Gastrocnemius medialis (tissue), 4 donors: Measurements from ENCODE around the gene FAS. TPM values are rescaled to one million over a fixed set of nuclear protein-coding genes. Genes with fewer than 3 reads are reported as not detected.

ENCODE experiments used
- ATAC-seq, 2 donors: fragments of 150-250 bp; one replicate each; pipeline ENCODE4 v1.9.1; 2016
- DNase-seq, 2 donors: peaks; one replicate each; pipeline ENCODE4 v3.0.0-alpha.2; 2019
- H3K27ac ChIP-seq, 4 donors: fragments of 200-600 bp; sonication (generic); 1 replicate in 1 of 4; 2 replicates in 3 of 4; pipeline ENCODE4 v1.5.1; 2016 to 2018; ENCODE audit warnings: mild to moderate bottlenecking in 2 of 4, moderate library complexity in 1 of 4
- H3K27me3 ChIP-seq, 3 donors: fragments of 200-600 bp; sonication (generic) in 2 of 3; 1 replicate in 1 of 3; 2 replicates in 2 of 3; pipeline versions ENCODE4 v1.5.1 to v1.6.0; 2016 to 2019; ENCODE audit warnings: mild to moderate bottlenecking in 1 of 3, moderate library complexity in 1 of 3
- H3K36me3 ChIP-seq, 2 donors: fragments of 200-600 bp; sonication (generic) in 1 of 2; one replicate each; pipeline ENCODE4 v1.5.1; 2017 to 2018
- H3K4me1 ChIP-seq, 2 donors: fragments of 200-600 bp; sonication (generic) in 1 of 2; one replicate each; pipeline ENCODE4 v1.5.1; 2016 to 2017; ENCODE audit warnings: mild to moderate bottlenecking in 2 of 2
- H3K4me3 ChIP-seq, 4 donors: fragments of 200-600 bp; sonication (generic) in 3 of 4; 1 replicate in 1 of 4; 2 replicates in 3 of 4; pipeline ENCODE4 v1.5.1; 2016 to 2019; ENCODE audit warnings: mild to moderate bottlenecking in 2 of 4
- H3K9me3 ChIP-seq, 3 donors: fragments of 200-600 bp; sonication (generic) in 2 of 3; 1 replicate in 1 of 3; 2 replicates in 2 of 3; pipeline ENCODE4 v1.5.1; 2016 to 2019
- CTCF ChIP-seq, 5 experiments: fragments of 450-650 bp in 3 of 5; fragments of 200-600 bp in 2 of 5; sonication (generic) in 2 of 5; IDR thresholded peaks in 4 of 5; conservative IDR thresholded peaks in 1 of 5; 1 replicate in 4 of 5; 2 replicates in 1 of 5; pipeline ENCODE4 v1.5.1; 2016 to 2019; ENCODE audit warnings: antibody characterized with exemption in 5 of 5, mild to moderate bottlenecking in 3 of 5, moderate library complexity in 3 of 5
- POLR2A ChIP-seq, 2 donors: fragments of 450-650 bp; IDR thresholded peaks; one replicate each; pipeline ENCODE4 v1.6.1; 2017; ENCODE audit warnings: antibody characterized with exemption in 2 of 2, mild to moderate bottlenecking in 2 of 2, moderate library complexity in 2 of 2
- in situ Hi-C, 4 donors: fragments of 200-750 bp; cut with MboI; loops; one replicate each; pipeline versions ENCODE4 v1.15.0 to v1.8.0; 2017; ENCODE audit warnings: low sequenced_read_pairs in 4 of 4
- intact Hi-C: fragments of 100-400 bp; cut with DNase I; formaldehyde crosslinking; loops from one replicate; pipeline ENCODE4 v1.15.1; 2023; ENCODE audit warnings: low total_unique reads
- total RNA-seq, 4 donors: library from RNA; depleted of rRNA; stranded (reverse); fragments of >200 nt; gene quantifications; one replicate each; pipeline versions ENCODE4 v1.1.0 to v1.2.3, GENCODE V29; 2016

FAS gene
- total RNA-seq, 4 donors from 2014 or later = 2.7 to 5.9 (median 4.9) TPM

GRCh38 chr10:88946200-88946599 is 44.4 kb upstream of the FAS start:
- intact Hi-C loops (no loop called here), in situ Hi-C loops (no loop called here)
- TF ChIP-seq CTCF (IDR thresholded peaks at IDR 0.05 in 4 of 5, conservative IDR thresholded peaks at IDR 0.05 in 1 of 5) (no peak), POLR2A (IDR thresholded peaks at IDR 0.05) (no peak)
- H3K4me3 ChIP-seq = no peak overlapping the region
- H3K4me1 ChIP-seq = no peaks in the 10 kb centered on the region
- no peaks in the 10 kb centered on the region for H3K36me3 ChIP-seq
- ATAC-seq = no peak
- H3K9me3 ChIP-seq = no peaks in the 10 kb centered on the region
- H3K27me3 ChIP-seq = no peaks in the 10 kb centered on the region
- no peak for DNase-seq
- H3K27ac ChIP-seq = peak overlapping the region in 1 of 4 donors; percentile 23

GRCh38 chr10:88946965-88947590 is 43.5 kb upstream of the FAS start:
- no peak for DNase-seq
- H3K27me3 ChIP-seq = no peaks in the 10 kb centered on the region
- in situ Hi-C loops (no loop called here), intact Hi-C loops (no loop called here)
- no peaks in the 10 kb centered on the region for H3K9me3 ChIP-seq
- no peak for TF ChIP-seq CTCF (IDR thresholded peaks at IDR 0.05 in 4 of 5, conservative IDR thresholded peaks at IDR 0.05 in 1 of 5)
- TF ChIP-seq POLR2A (IDR thresholded peaks at IDR 0.05) = no peak
- H3K4me1 ChIP-seq = peaks cover 0 to 5% of the 10 kb centered on the region in 2 donors
- no peak for ATAC-seq
- no peaks in the 10 kb centered on the region for H3K36me3 ChIP-seq
- H3K4me3 ChIP-seq = no peak overlapping the region
- no peak overlapping the region for H3K27ac ChIP-seq

- H3K4me1 ChIP-seq = peaks cover 0 to 8% of the 10 kb centered on the region in 2 donors
- in situ Hi-C loops (no loop called here), intact Hi-C loops (no loop called here)
These were observed 41.5 kb upstream of the FAS start for GRCh38 chr10:88949051-88949450.

GRCh38 chr10:88949912-88950837 is 40.4 kb upstream of the FAS start:
- intact Hi-C loops = no loop called here
- peak overlapping the region in 3 of 4 donors; percentile 16 to 40 (median 29) for H3K4me3 ChIP-seq

More at GRCh38 chr10:88949051-88949450, 41.5 kb upstream of the FAS start:
- peak overlapping the region; percentile 41 to 79 (median 69) for H3K27ac ChIP-seq
- TF ChIP-seq POLR2A (IDR thresholded peaks at IDR 0.05) (no peak), CTCF (IDR thresholded peaks at IDR 0.05 in 4 of 5, conservative IDR thresholded peaks at IDR 0.05 in 1 of 5) (no peak)
- ATAC-seq (no peak), DNase-seq (no peak)
- no peaks in the 10 kb centered on the region for H3K27me3 ChIP-seq
- H3K4me3 ChIP-seq = peak overlapping the region in 2 of 4 donors; percentile 11 to 40
- no peaks in the 10 kb centered on the region for H3K9me3 ChIP-seq
- no peaks in the 10 kb centered on the region for H3K36me3 ChIP-seq

More at GRCh38 chr10:88949912-88950837, 40.4 kb upstream of the FAS start:
- no peaks in the 10 kb centered on the region for H3K36me3 ChIP-seq
- in situ Hi-C loops = no loop called here
- H3K27ac ChIP-seq = peak overlapping the region; percentile 67 to 79 (median 70)
- ATAC-seq (no peak), DNase-seq (no peak)
- no peaks in the 10 kb centered on the region for H3K9me3 ChIP-seq
- H3K27me3 ChIP-seq = no peaks in the 10 kb centered on the region
- TF ChIP-seq CTCF (IDR thresholded peaks at IDR 0.05 in 4 of 5, conservative IDR thresholded peaks at IDR 0.05 in 1 of 5) (no peak), POLR2A (IDR thresholded peaks at IDR 0.05) (no peak)
- H3K4me1 ChIP-seq = peaks cover 0 to 8% of the 10 kb centered on the region in 2 donors
